GM21723 (cell line): ENCODE data around the gene SORCS2.

Experiments used
- ATAC-seq: cut with Tn5 transposase; IDR thresholded peaks from one replicate; pipeline ENCODE4 v1.9.1; 2021; ENCODE audit warnings: mild to moderate bottlenecking, moderate library complexity; ENCODE audit not compliant: unreplicated experiment

SORCS2 gene

GRCh38 chr4:7422151-7422897, 230.0 kb downstream of the SORCS2 start:
- ATAC-seq = no peak

- ATAC-seq = no peak
Observed at GRCh38 chr4:7422898-7423180, 230.5 kb downstream of the SORCS2 start.

- ATAC-seq = no peak
Observed at GRCh38 chr4:7423391-7423790, 231.1 kb downstream of the SORCS2 start.

GRCh38 chr4:7423801-7424552, 231.6 kb downstream of the SORCS2 start:
- ATAC-seq = no peak

DNA sequence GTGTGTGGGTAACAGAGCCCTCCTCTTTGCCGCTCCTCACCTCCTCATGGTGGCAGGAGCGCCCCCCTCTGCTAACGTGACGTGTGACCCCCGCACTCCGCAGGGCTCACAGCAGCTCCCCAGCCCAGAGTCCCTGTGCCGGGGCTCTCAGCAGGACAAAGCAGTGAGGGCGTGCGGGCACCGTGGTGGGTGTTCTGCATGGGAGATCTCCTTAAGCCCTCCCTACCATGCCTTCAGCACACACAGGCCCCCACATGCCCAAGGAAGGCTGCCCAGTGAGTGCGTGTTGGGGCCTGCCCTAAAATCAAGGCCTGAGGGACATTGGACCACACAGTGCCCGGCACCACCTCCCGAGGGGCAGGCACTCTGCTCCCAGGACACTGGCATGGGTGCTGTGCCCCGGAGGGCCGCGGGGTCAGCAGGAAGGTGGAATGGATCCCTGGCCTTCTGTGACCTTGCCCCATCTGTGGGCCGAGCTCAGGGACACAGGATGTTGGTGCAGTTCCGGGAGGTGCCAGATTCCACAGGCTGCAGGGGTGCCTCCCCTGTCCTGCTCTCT, 232.3 kb downstream of the SORCS2 start:
- ATAC-seq = no peak

DNA sequence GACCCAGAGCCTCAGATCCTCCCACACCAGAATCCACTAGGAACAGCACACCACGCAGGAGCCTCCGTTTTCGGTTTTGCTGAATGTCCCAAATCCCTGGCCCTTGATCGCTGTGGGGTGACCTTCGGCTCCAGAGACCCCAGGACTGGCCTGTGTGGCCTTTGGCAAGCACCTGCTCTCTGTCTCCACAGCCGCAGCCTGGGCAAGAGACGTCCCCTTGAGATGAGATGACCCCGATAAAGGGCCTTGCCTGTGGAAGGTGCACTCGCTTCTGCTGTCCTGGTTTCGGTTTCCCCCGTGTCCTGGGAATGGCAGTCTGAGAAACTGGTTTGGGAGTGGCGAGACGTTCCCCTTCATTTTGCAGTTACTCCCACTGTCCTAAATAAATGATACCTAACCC, 232.8 kb downstream of the SORCS2 start:
- no peak for ATAC-seq

GRCh38 chr4:7425591-7426468, 233.5 kb downstream of the SORCS2 start:
- ATAC-seq = no peak

DNA sequence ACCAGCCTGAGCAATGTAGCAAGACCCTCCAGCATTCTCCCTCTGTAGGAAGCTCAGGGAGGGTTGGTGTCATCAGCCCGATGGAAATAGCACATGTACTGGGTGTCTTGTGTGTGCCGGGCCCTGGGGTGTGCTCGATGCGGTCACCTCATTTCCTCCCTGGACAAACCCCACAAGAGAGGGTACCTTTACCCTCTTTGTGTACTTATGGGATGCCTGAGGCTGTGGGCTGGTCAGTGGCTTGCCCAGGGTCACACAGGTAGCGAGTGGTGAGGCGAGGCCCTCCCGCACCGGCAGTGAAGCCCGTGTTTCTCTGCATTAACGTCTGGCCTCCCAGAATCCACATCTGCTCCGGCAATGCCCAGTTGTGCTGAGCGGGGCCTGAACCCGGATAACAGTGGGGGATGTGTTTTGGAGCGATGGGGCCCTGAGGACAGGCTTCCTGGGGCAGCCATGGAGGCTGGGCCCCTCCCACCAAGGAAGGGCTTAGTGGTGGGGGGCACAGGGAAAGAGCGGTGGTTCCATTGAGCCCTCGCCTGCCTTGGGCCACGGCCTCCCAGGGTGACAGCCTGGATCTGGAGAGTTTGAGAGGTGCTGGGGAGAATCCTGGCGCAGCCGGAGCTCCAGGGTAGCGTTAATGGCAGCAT, 234.3 kb downstream of the SORCS2 start:
- no peak for ATAC-seq

DNA sequence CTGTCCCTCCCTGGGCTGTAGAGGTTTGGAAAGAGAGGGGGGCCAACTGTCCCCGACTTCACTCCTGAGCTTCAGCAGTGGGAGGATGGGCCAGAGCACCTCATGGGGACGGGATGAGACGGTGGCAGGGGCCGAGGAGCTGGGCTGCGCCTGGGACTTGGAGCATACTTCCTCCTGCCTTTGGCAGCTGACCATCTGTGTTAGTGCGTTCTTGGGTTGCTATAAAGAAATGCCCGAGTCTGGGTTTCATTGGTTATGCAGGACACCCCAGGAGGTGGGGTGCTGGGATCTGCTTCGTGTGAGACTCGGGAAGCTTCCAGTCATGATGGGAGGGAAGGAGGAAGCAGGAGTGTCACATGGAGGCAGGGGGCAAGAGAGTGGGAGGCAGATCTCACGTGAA, 235.0 kb downstream of the SORCS2 start:
- ATAC-seq = no peak

DNA sequence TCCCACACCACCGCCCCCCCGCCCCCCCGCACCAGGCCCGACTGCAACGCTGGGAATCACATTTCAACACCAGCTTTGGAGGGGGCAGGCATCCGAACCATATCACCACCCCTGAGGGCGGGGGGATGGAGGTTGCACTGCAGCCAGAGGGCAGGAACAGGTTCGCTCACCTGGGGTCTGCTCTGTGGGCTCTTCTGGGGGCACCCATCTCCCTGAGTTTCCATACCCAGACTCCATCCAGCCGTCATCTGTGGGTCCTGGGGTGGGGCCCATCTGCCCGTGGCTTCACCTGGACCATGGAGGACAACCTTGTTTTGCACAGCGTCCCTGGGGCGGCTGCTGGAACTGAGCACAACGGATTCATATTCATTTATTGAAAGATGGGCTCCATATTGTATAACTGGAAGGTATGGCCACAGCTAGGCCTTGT, 235.5 kb downstream of the SORCS2 start:
- ATAC-seq = no peak

- ATAC-seq = no peak
Observed at GRCh38 chr4:7428261-7429068, 236.1 kb downstream of the SORCS2 start.

DNA sequence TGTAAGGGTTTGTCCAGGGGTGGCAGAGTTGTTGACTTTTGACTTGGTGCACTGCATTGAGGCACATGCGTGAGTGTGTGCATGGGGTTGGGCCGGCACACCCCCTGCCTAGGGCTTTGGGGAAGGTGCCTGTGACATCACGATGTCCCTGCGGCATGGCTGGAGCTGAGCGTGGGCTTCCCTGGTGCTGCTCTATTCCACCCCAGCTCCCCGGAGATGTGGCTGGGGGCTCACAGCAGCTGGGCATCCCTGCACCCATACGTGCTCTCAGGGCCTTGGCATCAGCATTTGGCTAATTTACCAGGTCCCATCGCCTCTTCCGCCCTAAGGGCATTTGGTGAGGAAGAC, 236.7 kb downstream of the SORCS2 start:
- no peak for ATAC-seq

DNA sequence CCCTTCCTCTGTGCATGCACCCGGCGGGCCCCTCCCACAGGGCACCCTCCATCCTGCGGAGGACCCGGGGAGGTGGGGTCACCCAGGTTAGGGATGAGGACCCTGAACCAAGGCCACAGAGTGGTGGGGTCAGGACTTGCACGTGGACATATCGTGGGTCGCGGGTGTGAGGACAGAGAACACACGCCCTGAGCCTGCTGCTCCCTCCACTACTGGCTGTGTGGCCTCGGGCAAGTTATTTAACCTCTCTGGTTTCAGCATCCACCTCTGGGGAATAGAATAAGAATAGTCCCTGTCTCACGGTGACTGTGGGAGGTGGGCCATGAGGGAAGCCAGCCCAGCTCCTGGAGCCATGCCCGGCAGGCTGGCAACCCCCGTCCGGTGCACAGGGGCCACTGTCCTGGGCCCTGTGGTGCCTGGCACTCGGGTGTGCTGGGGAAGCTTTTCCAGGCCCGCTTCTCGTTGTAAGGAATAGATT, 237.3 kb downstream of the SORCS2 start:
- ATAC-seq = no peak

DNA sequence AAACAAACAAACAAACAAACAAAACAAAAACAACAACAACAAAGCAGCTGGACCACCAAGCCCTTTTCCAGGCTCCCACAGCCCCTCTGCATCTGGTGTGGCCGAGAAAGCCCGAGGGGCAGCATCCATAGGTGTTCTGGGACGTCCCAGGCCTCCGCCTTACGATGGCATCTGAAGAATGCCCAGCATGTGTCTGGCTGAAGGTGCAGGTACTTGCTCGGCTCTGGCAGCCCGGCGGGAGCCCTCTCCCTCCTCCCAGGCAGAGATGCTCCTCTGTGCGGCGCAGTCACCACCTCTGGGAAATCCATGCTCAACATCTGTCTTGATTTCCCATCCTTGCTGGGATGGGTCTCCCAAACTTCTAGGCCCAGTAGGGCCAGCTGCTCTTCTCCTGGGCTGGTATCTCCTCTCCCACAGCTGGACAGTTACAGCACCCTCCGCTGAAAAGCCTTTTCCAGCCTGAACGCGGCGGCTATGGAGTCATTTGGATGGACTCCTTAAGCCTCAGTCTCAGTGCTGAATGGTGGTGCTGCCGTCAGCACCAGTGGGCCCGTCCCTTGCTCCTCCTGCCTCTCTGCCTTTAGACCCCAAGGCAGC, 238.1 kb downstream of the SORCS2 start:
- no peak for ATAC-seq

DNA sequence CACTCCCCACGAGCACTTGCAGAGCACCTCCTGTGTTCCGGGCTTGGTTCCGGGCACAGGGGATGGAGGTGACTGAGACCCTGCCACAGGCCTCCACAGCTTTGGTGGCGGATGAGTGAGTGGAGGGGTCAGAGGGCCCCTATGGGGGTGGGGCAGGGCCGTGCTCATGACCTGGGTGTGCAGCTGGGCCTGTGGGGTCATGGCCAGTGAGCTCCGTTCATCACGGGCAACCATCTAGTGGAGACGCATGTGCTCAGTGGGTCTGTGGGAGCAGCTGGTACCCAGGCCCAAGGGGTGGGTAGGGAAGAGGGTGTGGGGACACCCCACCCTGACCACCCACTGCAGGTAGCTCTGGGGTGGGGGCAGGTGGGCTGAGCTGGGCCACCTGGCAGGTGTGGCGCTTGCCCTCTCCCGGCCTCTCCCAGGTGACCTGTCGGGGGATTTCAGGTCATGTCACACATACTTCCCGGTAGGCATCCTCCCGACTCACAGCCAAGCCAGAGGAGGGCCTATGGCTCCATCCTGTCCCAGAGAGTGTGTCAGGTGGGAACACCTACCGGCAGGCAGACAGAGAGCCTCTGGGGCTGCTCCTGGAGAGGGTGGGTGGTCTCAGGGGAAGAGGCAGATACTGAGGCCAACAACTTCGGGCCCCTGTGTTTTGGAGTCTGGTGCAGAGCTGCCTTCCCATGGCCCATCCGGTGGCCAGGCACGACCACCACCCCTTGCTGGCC, 238.8 kb downstream of the SORCS2 start:
- ATAC-seq = no peak

DNA sequence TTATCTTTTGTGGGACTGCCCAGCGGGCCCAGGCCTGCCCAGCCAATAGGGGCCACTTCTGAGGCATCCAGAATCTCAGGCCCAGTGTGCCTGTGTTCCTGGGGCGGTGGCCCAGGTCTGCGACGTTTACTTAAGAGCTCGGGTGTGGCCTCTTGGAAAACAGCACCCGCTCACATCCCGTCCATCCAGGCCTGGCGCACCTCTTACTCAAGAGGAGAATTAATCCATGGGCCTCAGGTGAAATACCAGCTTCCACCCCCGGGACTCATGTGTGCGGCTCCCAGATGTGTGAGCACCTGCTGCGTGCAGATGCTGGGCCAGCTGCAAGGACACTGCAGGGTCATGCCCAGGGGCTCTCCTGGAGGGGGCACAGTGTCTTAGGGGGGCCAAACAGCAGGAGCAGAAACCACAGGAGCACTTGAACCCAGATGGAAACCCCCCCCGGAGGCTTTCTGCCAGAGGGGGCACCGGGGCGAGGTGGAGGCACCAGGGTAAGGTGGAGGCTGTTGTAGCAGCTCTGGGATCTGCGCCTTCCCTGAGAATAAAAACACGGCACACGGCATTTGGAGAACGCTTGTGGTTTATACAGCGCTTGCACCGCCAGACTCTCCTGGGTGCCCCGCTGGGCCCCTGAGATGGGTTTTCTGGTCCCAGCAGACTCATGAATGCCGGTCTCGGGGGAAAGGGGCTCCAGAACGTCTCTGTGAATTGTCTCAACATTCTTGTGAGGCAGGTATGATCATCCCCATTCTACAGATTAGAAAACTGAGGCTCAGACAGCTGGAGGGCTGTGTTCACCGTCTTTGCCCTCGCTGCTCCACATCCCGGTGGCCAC, 239.6 kb downstream of the SORCS2 start:
- ATAC-seq = no peak

DNA sequence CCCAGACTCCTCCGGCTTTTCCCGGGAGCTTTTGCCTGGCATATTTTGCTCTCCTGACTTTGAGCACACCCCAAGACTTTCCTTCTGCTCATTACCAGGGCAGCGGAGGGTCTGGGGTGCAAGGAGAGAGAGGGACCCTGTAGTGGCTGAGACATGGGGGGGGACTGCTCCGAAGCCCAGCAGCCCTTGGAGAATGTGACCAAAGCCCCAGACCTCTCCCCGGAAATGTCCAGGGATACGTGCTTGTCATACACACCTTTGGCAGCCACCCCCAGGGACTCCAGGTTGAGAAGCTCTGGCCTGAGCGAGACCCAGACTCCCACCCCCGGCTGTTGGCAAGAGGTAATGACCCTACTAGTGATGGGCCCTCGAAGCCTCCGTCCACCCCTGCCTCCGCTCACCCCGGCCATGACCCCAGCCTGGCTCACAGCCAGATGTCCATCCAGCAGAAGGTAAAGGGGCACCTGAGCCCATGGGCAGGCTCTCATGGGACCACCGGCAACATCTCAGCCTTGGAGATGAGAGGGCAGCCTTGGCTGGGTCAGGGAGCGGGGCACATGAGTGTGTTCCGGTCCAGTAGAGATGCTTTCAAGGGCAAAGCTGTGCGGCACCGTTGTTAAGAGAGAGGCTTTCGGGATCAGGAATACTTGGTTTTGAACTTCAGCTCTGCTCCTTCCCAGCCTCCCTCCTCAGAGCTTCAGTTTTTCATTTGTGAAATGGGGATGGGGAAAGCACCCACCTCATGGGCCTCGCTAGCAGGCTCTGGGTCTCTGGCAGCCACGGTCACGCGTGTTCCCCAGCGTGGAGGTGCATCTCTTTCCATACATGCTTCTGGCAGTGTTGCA, 240.4 kb downstream of the SORCS2 start:
- ATAC-seq = no peak
